GM18505 (cell line): ENCODE results near the gene ITPKC.

Experiments used
- ATAC-seq: cut with Tn5 transposase; IDR thresholded peaks from one replicate; pipeline ENCODE4 v1.9.1; 2021; ENCODE audit not compliant: unreplicated experiment
- POLR2A ChIP-seq: IDR thresholded peaks from 4 replicates; pipeline ENCODE4 v1.6.1; 2011; ENCODE audit warnings: borderline replicate concordance; ENCODE audit not compliant: insufficient read depth, insufficient read length; ENCODE audit errors: extremely low read depth

Gene ITPKC

DNA sequence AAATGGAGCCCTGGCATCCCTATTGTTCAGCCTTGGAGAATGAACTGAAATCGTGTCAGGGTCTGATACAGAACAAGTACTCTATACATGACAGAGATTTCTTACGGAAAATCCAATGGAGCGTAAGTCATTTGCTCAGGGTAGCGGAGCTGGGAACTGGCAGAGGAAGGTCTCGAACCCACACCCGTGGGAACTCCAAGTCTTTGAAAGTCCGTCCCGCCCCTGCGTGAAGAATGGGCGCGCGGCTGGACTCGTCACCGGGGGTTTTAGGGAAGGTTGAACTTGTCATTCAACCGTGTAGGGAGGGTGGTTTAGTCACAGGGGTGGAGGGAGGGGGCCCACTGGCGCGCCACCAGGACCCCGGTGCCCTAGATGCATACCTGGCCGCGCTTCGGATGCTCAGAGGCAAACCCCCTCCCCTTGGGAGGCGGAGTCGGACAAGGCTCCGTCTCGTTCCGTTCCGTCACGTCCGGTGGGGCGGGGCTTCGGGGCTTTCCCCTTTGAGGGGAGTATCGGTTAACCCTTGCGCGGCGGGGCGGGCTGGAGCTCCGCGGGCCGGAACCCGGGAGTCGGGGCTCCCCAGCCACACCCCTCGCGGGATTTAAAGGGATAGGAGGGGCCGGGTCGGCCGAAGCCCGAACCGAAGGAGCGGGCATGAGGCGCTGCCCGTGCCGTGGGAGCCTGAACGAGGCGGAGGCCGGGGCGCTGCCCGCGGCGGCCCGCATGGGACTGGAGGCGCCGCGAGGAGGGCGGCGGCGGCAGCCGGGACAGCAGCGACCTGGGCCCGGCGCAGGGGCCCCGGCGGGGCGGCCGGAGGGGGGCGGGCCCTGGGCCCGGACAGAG is at the start of gene ITPKC, which contains the start of gene COQ8B:
Gene ITPKC, plus strand, starts transcription at position 631 of the 843 bp plus-strand sequence. Its CDS starts 24 bp downstream, at position 655.
Gene COQ8B, minus strand, starts transcription at position 405 of the 843 bp plus-strand sequence. CDS start 2,254 bp downstream, outside the sequence.
- TF ChIP-seq POLR2A = peak; percentile 61
- peak; percentile 71 for ATAC-seq

DNA sequence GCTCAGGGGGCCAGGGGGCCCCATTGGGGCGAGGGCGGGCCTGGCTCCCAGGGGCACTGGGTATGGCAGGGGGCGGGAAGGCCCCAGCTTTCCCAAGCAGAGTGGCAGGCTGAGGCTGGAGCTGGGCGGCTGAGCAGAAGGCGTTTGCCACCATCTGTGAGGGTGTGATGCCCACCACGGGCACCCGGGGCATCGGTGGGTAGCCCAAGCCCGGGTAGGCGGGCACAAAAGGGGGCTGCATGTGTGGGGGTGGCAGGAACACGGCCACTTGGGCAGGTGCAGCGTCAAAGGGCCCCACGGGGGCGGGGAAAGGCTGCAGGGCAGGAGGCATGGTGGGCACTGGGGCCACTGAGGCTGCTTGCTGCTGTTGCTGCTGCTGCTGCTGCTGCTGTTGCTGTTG is 49.3 kb upstream of the ITPKC start:
- no peak for ATAC-seq
- no peak for TF ChIP-seq POLR2A

DNA sequence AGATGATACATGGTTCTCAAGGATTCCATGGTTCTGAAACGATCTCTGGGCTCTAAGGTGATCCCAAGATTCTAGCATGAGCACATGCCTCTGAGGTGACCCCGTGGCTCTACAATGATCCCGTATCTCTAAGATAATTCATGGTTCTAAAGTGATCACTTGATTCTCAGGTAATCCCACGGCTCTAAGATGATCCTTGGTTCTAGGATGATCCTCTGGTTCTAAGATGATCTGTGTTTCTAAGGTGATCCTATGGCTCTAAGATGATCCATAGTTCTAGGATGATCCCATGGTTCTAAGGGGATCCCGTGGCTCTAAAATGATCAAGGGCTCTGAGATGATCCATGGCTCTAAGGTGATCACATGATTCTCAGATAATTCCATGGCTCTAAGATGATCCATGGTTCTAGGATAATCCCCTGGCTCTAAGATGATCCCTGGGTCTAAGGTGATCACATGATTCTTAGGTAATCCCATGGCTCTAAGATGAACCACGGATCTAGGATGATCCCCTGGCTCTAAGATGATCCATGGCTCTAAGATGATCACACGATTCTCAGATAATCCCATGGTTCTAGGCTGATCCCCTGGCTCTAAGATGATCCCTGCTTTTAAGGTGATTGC is 47.8 kb upstream of the ITPKC start:
- TF ChIP-seq POLR2A = no peak
- no peak for ATAC-seq

DNA sequence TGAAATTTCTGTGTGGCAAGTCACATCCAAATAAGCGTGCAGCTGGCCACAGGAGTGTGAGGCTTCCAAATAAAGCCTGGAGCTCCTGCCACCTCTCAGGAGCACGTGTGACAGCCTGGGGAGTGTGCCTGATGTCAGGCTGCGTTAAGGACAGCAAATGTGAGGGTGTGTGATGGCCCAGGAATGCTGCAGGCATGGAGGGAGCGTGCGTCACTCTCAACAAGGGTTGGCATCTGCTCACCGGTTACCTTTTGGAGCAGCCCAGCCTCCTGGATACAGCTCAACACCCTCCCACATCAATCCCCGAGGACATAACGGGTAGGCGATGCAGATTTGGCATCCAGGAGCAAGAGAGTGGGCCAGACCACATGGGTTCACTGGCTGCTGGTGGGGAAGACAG is 45.5 kb upstream of the ITPKC start:
- no peak for ATAC-seq
- no peak for TF ChIP-seq POLR2A

DNA sequence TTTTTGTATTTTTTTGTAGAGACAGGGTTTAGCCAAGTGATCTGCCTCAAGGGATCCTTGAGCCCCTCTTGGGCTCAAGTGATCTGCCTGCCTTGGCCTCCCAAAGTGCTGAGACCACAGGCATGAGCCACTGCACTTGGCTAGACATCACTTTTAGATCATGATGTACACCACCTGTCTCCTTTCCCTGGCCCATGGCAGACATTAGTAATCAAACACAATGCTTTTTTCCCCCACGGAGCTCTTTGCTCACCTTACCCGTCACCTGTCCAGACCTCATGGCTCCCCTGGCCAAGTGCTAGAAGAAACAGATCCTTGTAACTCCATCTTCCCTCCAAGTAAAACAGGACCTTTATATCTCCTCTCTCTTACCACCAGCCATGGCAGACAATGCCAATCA is 44.9 kb upstream of the ITPKC start:
- no peak for TF ChIP-seq POLR2A
- ATAC-seq = no peak

DNA sequence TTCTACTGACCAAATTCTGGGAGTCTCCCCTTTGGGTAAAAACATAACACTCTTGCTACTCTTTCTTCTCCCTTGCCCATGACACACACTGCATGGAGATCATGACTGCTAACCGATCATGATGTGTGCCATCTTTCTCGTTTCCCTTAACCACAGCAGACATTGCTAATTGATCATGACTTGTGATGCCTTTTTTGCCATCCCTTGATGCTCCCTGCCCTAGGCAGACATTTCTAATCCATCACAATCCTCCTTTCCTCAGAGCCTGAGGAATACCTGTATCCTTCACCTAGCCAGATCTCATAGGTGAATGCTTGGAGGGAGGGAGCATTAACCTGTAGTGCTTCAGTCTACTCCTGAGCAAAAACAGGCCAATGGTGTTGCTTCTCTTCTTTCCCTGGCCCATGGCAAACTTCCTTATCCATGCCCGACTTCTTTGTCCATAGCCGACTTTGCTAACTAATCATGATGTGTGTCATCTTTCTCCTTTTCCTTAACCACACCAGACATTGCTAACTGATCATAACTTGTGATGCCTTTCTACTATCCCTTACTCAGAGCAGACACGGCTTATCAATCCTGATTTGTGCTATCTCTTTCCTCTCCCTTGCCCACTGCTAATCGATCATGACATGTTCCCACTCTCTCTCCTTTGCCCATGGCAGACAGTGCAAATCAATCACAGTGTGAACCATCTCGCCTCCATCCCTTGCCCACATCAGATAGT is 44.2 kb upstream of the ITPKC start:
- TF ChIP-seq POLR2A = no peak
- no peak for ATAC-seq

DNA sequence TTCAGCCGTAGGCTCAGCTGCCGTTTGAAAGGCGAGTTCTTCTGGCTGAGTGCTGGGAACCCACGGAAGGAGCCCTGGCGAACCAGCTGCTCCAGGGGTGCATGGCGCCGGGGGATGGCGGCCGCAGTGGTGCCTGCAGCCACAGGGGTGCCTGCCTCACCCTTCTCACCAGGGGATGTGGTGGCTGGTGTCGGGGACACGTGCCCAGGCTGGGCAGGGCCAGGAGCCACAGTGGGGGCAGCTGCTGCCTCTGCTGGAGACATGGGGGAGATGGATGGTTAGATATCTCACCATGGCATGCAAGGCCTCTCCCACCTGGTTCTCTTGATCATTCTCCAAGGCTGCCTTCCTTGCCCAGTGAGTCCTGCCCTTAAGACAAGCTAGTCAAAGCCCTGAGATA is 43.5 kb upstream of the ITPKC start:
- ATAC-seq = no peak

DNA sequence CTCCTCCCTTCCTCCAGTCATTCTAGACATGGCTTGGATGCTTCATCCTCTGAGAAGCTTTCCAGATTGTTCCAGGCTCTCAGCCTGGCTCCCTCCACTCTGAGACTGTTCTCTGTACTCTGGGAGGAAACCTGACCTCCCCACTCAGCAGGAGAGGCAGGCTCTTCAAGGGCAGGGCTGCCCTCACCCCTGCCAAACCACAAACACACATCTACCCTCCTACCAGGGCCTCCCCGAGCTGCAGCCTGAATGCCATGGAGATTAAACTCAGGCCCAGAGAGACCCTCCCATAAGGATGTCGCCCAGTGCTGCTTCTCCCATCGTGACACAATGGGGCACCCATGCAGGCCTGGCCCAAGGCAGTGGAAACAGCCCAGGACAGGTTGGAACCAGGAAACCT is 42.6 kb upstream of the ITPKC start:
- no peak for TF ChIP-seq POLR2A
- ATAC-seq = no peak

More for the DNA sequence above, 43.5 kb upstream of the ITPKC start:
- TF ChIP-seq POLR2A = no peak

DNA sequence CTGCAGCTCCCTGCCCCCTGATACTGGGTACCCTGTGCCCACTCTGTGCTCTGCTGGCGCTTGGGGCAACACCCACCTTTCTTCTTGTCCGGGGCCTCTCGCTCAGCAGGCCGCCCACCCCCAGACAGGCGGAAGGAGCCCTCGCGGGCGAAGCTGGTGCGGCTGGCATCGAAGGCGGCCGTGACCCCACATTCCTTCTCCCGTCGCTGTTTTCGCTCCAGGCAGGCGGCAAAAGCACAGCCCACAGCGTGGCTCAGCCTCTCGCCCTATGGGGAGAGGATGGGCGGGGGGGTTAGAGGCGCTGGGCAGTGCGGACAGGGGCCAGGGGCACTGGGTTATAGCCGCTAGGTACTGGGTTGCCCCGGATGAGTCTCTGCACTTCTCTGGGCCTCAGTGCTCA is 39.8 kb upstream of the ITPKC start:
- no peak for ATAC-seq
- TF ChIP-seq POLR2A = no peak

DNA sequence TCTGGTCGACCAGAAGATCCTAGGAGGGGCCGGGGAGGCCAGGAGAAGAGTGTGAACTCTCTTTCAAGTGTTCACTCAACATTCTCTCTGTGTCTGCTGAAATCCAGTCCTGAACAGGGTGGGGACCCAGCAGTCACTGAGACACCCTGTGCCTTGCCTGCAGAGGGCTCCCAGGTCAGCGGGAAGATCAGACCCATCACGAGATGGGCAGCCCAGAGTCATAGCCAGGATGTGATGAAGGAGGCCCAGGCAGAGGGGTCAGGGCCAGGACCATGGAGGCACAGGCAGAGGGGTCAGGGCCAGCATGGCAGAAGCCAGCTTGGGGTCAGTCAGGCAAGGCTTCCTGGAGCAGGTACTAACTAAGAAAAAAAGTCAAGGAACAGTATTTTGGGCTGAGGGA is 35.9 kb upstream of the ITPKC start:
- no peak for TF ChIP-seq POLR2A

DNA sequence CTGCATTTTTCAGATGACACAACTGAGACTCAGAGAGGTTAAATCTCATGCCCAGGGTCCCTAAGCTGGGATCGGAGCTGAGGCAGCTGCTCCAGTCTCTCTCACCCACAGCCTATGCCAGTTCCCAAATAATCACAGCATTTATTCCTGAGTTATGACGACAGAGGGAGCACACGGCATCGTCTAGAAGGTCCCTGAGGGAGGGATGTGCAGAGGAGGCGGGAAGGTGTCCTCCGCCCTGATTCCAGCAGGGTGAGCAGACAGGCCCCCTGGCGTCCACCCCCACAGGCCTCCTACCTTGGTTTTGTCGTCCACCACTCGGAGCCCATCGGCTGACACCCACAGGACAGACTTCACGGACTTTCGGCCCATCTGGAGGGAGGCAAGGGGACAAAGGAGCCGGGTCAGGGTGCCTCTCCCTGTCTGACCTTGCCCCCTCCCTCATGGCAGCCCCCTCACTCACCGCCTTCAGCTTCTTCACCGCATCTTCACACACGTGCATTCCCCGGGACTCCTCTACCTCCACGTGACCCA is 34.4 kb upstream of the ITPKC start:
- no peak for ATAC-seq
- no peak for TF ChIP-seq POLR2A

More for the DNA sequence above, 35.9 kb upstream of the ITPKC start:
- ATAC-seq = no peak

DNA sequence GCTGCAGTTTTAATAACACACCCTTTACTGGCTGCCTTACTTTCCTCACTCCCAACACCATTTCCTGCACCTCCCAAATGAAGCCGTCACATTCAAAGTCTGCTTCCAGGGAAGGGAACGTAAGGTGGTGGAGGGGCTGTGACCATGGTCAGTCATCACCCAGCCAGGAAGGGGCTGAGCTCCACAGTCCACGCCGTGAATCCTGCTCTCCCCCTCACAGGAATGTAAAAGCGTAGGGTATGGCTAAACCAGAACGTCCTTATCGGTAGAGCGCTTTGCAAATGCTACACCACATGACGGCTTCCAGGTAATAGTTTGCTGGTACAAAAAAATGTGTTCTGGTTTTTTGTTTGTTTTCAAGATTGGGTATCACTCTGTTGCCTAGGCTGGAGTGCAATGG is 33.5 kb upstream of the ITPKC start:
- TF ChIP-seq POLR2A = no peak
- ATAC-seq = no peak

DNA sequence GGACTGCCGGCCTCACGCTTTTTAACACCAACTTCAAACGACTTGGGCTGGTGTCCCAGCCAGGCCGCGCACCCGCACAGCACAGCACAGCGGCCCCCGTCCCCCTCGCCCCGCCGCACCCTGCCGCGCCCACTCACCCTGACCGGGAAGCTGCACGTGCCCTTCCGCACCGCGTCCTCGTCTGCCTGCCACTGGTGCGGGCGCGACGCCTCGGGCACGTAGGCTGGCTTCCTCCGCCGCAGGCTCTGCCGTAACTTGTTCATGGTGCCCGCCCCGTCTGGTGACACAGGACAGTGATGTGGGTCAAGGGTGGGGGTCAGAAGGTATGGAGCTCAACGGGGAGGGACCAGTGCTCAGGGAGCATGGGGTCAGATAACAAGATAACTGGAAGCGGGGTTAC is 32.6 kb upstream of the ITPKC start:
- ATAC-seq = no peak

More for the DNA sequence above, 32.6 kb upstream of the ITPKC start:
- no peak for TF ChIP-seq POLR2A
